ENCODE results near the gene ZBTB33.

DNA sequence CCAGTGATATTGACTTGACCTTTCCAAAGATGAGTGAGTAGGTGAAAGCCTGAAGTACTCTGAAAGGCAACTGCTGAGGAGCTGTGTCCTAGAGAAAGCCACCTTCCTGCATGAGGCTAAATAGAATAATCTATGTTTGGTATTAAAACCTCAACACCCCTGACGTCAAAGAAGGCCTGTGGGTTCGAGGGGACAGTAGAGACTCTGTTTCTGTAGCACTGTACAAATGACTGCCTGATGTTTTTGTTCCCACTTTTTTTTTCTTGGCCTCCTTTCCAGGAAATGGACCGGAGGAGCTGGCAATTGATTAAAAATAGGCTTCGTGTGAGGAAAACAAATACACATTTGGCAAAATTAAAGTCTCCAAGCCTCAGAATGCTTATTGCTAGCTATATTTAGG lies 31.1 kb downstream of the ZBTB33 start:
- TF ChIP-seq, protein P1, sequence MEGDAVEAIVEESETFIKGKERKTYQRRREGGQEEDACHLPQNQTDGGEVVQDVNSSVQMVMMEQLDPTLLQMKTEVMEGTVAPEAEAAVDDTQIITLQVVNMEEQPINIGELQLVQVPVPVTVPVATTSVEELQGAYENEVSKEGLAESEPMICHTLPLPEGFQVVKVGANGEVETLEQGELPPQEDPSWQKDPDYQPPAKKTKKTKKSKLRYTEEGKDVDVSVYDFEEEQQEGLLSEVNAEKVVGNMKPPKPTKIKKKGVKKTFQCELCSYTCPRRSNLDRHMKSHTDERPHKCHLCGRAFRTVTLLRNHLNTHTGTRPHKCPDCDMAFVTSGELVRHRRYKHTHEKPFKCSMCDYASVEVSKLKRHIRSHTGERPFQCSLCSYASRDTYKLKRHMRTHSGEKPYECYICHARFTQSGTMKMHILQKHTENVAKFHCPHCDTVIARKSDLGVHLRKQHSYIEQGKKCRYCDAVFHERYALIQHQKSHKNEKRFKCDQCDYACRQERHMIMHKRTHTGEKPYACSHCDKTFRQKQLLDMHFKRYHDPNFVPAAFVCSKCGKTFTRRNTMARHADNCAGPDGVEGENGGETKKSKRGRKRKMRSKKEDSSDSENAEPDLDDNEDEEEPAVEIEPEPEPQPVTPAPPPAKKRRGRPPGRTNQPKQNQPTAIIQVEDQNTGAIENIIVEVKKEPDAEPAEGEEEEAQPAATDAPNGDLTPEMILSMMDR (conservative IDR thresholded peaks at IDR 0.05; ENCODE audit: low read depth in 2 of 2) = no peak
- TF ChIP-seq EZH2 (IDR thresholded peaks at IDR 0.05; ENCODE audit: low read depth, unreplicated experiment) (no peak), CREB1 (CRISPR knock-in tag; IDR thresholded peaks at IDR 0.05; ENCODE audit: low read depth) (no peak), EZH2phosphoT487 (IDR thresholded peaks at IDR 0.05; ENCODE audit: unreplicated experiment) (no peak), POLR2AphosphoS5 (IDR thresholded peaks at IDR 0.05; ENCODE audit: low read depth) (no peak), STAT1 (IDR thresholded peaks at IDR 0.05; ENCODE audit: unreplicated experiment) (no peak), JUNB (IDR thresholded peaks at IDR 0.05; ENCODE audit: unreplicated experiment) (no peak)
- TF ChIP-seq, protein P2, sequence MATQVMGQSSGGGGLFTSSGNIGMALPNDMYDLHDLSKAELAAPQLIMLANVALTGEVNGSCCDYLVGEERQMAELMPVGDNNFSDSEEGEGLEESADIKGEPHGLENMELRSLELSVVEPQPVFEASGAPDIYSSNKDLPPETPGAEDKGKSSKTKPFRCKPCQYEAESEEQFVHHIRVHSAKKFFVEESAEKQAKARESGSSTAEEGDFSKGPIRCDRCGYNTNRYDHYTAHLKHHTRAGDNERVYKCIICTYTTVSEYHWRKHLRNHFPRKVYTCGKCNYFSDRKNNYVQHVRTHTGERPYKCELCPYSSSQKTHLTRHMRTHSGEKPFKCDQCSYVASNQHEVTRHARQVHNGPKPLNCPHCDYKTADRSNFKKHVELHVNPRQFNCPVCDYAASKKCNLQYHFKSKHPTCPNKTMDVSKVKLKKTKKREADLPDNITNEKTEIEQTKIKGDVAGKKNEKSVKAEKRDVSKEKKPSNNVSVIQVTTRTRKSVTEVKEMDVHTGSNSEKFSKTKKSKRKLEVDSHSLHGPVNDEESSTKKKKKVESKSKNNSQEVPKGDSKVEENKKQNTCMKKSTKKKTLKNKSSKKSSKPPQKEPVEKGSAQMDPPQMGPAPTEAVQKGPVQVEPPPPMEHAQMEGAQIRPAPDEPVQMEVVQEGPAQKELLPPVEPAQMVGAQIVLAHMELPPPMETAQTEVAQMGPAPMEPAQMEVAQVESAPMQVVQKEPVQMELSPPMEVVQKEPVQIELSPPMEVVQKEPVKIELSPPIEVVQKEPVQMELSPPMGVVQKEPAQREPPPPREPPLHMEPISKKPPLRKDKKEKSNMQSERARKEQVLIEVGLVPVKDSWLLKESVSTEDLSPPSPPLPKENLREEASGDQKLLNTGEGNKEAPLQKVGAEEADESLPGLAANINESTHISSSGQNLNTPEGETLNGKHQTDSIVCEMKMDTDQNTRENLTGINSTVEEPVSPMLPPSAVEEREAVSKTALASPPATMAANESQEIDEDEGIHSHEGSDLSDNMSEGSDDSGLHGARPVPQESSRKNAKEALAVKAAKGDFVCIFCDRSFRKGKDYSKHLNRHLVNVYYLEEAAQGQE (IDR thresholded peaks at IDR 0.05; ENCODE audit: unreplicated experiment) = no peak

Data from GM23338 (cell line).